ENCODE results near the gene GNPTAB. TPM values are rescaled to one million over a fixed set of nuclear protein-coding genes. Genes with fewer than 3 reads are reported as not detected.
A peak's percentile ranks its signal among the peaks of the same experiment; 100 is the strongest.
"Not testable (repeated sequence)": the region's sequence is repeated elsewhere in the genome, so short reads cannot be mapped to it uniquely, and the experiment has no call there.

GNPTAB gene
- total RNA-seq, 1 donor from 2014 or later: 139 TPM

DNA sequence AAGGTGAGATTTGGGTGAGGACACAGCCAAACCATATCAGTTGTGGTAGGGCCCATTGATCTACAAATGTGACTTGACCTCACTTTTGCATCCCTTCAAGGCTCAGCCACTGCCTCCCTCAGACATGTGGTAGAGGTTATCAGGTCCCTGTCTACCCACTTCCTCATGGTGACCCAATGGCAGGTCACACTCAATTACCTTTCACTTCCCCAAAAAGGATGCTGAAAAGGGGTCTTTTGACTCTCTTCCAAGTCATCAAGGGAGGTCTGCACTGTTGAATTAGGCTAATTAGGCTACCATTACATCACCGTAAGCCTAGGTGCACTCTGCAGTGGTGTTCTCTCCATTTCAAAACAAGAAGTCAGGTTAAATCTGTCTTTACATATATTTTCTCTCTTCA, 24.0 kb upstream of the GNPTAB start:
- FAIRE-seq (no peak), DNase-seq (ENCODE audit: low spot score in 2 of 2) (no peak)

DNA sequence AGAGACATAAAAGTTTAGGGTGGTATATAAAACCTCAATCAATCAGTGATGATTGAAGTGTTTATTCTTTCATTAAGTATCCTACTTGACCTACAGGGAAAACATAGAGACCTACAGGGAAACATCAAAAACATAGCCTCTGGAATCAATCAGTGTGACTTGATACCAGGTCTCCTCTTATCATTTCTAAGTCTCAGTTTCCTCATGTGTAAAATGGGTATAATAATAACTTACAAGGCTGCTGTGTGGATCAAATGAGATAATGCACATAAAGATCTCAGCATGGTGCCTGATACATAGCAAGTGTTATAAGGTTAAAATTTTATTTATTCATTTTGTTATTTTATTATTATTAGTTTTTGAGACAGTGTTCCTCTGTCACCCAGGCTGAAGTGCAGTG, 22.2 kb upstream of the GNPTAB start:
- FAIRE-seq (no peak), DNase-seq (ENCODE audit: low spot score in 2 of 2) (no peak)

- DNase-seq (ENCODE audit: low spot score in 2 of 2) (no peak), FAIRE-seq (no peak)
These were observed 19.4 kb upstream of the GNPTAB start for GRCh38 chr12:101850199-101850598.

DNA sequence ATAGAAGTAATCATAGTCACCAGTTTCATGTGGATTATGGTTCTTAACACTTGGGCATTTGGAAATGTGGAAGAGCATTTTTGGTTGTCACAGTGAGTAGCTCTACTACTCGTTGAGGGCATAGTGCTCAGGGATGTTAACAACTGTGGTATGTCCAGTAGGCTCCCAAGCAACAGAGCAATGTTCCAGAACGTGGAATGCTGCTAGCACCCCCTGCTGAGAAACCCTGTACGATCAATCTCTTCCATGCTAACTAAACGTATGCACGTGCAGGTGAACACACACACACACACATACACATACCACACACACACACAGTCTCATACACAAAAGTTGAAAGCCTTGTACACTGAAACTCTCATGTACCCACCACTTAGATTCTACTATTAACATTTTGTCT, 16.6 kb upstream of the GNPTAB start:
- FAIRE-seq (no peak), DNase-seq (ENCODE audit: low spot score in 2 of 2) (no peak)

GRCh38 chr12:101845137-101845711, 14.5 kb upstream of the GNPTAB start:
- DNase-seq (ENCODE audit: low spot score in 2 of 2) (no peak), FAIRE-seq (no peak)

GRCh38 chr12:101841069-101841468, 10.3 kb upstream of the GNPTAB start:
- FAIRE-seq: no peak
- DNase-seq (ENCODE audit: low spot score in 2 of 2): no peak

GRCh38 chr12:101839324-101840283, 8.8 kb upstream of the GNPTAB start:
- no peak for FAIRE-seq

GRCh38 chr12:101838628-101839323, 8.0 kb upstream of the GNPTAB start:
- no peak for FAIRE-seq
- DNase-seq (ENCODE audit: low spot score in 2 of 2): no peak

More at GRCh38 chr12:101839324-101840283, 8.8 kb upstream of the GNPTAB start:
- peak in 1 of 2 donors; percentile 55 for DNase-seq (ENCODE audit: low spot score in 2 of 2)

GRCh38 chr12:101832030-101832429, 1.3 kb upstream of the GNPTAB start:
- FAIRE-seq: no peak
- DNase-seq (ENCODE audit: low spot score in 2 of 2): no peak

DNA sequence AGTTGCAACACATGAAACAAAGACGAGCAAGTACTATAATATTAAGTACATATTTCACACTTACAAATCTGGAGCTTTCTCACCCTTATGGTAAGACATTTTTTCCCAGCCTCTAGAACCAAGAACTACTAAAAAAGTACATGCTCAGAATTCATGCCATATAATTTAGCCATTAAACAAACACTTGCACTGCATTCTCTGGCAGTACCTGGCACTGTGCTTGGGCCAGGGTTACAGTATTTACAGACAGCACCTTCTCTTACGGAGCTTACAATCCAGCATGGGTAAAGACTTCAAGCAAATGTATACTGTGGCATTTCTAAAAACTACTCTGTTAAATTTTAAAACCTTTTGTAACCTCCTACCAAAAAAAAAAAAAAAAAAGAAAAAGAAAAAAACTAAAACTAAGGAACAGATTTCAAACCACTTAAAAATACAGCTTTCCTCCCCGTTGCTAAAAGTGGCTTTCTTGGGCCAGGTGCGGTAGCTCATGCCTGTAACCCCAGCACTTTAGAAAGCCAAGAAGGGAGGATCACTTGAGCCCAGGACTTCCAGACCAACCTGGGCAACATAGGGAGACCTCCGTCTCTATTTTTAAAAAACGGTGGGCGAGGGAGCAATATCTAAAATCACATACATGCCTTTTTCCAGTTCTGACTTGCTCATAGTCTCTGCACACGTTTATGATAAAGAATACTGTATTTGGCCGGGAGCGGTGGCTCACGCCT, 956 bp downstream of the GNPTAB start:
- FAIRE-seq (no peak), DNase-seq (ENCODE audit: low spot score in 2 of 2) (no peak)

DNA sequence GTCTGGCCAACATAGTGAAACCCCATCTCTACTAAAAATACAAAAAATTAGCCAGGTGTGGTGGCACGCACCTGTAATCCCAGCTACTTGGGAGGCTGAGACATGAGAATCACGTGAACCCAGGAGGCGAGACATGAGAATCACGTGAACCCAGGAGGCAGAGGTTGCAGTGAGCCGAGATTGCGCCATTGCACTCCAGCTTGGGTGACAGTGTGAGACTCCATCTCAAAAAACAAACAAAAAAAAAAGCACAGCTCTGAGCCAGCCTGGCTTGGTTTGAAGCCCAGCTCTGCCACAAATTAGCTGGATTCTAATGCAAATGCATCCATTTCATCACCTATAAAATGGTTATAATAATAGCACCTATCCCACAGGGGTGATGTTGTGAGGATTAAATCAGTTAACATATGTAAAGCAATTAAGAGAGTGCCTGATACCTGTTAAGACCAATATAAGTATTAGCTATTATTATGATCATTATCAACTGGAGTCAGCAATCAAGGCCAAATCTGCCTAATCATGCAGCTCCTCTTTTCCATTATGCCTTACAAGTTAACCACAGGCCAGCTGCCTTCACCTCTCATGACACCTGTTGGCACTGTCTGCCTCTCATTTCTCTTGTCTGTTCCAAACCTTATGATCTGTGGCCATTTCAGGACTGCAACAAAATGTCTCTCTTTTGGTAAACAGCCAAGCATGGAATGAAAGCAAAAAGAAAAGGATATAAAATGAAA, 2.1 kb downstream of the GNPTAB start:
- no peak for FAIRE-seq
- DNase-seq (ENCODE audit: low spot score in 2 of 2): no peak

GRCh38 chr12:101826766-101827368, 3.9 kb downstream of the GNPTAB start:
- no peak for FAIRE-seq
- no peak for DNase-seq (ENCODE audit: low spot score in 2 of 2)

DNA sequence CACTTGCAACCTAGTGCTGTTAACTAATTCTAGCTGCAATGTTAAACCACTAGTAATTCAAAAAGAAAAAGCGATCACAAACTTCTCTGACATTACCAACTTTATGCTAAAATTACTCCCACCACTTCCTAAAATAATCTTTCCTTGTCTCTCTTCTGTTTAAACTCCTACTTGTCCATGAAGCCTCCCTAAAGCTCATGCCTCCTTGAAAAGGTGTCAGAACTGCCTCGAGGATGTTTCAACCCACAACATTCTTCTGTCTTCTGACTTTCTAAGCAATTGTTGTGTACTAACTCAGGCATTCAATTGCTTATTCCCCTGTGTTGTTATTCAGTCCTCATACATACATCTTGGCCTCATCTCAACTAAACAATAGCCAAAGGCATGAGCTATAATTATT, 5.9 kb downstream of the GNPTAB start:
- no peak for DNase-seq (ENCODE audit: low spot score in 2 of 2)
- no peak for FAIRE-seq

GRCh38 chr12:101823891-101824290, 6.9 kb downstream of the GNPTAB start:
- DNase-seq (ENCODE audit: low spot score in 2 of 2): peak; percentile 33 to 58
- FAIRE-seq: no peak

DNA sequence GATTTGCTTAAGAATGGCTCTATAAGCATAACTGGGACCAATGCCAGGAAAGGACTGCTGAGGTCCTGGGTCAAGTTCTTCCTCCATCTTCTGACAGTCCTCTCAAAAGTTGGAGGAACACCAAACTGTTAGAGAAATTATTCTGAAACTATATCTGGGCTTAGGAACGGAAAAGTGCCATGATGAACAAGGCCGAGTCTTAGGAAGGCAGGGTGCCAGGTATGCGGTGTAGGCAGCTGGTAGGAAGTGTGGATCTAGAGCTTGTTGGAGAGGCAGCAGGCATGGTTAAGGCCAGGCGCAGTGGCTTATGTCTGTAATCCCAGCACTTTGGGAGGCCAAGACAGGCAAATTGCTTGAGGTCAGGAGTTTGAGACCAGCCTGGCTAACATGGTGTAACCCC, 7.7 kb downstream of the GNPTAB start:
- no peak for FAIRE-seq

DNA sequence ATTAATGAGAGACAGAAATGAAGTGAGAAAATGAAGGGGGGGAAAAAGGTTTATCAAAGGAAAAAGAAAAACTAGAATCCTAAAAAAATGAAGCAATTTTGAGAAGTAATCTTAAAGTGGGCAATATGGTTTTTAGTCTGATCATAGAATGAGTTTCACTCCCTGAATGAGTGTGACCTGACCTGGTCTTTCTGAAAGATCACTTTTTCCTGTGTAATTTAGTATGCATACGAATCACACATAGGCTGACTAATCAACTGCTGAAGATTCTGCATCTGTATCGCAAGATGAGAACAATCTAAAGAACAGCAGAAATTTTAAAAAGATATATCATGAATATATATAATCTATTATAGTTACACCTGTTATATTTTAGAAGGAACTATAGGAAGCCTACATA, 11.3 kb downstream of the GNPTAB start:
- DNase-seq (ENCODE audit: low spot score in 2 of 2): no peak
- FAIRE-seq: no peak

More for the DNA sequence above, 7.7 kb downstream of the GNPTAB start:
- DNase-seq (ENCODE audit: low spot score in 2 of 2): no peak

DNA sequence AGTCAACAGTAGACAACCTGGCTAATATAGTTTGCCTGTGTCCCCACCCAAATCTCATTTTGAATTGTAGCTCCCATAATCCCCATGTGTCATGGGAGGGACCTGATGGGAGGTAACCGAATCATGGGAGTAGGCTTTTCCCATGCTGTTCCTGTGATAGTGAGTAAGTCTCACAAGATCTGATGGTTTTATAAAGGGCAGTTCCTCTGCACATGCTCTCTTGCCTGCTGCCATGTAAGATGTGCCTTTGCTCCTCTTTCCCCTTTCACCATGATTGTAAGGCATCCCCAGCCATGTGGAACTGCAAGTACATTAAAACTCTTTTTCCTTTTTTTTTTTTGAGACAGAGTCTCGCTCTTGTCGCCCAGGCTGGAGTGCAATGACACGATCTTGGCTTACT, 12.1 kb downstream of the GNPTAB start:
- not testable (repeated sequence) for DNase-seq (ENCODE audit: low spot score in 2 of 2); FAIRE-seq

DNA sequence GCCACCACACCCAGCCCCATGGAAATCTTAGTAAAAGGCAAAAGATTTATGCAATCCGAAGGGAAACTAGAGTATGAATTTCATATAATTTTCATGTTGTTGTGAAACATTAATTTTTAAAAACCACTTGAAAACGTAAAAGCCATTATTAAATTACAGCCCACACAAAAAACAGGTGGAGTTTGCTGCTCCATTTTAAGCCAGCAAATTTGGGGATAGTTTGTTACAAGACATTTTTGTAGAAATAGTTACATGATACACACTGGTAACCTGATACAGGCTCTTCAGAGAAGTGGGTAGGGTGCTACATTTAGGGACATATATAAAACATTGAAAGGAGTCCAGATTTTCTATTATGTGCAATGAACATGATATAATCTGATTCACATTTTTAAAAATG, 17.6 kb downstream of the GNPTAB start:
- DNase-seq (ENCODE audit: low spot score in 2 of 2): no peak
- no peak for FAIRE-seq

- DNase-seq (ENCODE audit: low spot score in 2 of 2); FAIRE-seq: not testable (repeated sequence)
These were observed 18.0 kb downstream of the GNPTAB start for GRCh38 chr12:101812716-101813115.

Data from frontal cortex (tissue), 4 donors.